NT2/D1 (cell line): ENCODE measurements around the gene CD300LD.

Experiments
- DNase-seq: peaks from one replicate; pipeline ENCODE4 v3.0.0-alpha.2; 2011; ENCODE audit warnings: low read depth, low spot score
- H3K27me3 ChIP-seq: 2 replicates; pipeline ENCODE4 v1.6.0; 2011; ENCODE audit warnings: mild to moderate bottlenecking; ENCODE audit not compliant: insufficient read length, insufficient read depth
- H3K36me3 ChIP-seq: 2 replicates; pipeline ENCODE4 v1.6.1; 2011; ENCODE audit warnings: mild to moderate bottlenecking, low read length, mixed read lengths; ENCODE audit not compliant: insufficient read depth, insufficient read length
- H3K4me1 ChIP-seq: 2 replicates; pipeline ENCODE4 v1.5.1; 2011; ENCODE audit not compliant: insufficient read depth, insufficient read length
- H3K4me3 ChIP-seq: 2 replicates; pipeline ENCODE4 v1.5.1; 2011; ENCODE audit warnings: low read depth; ENCODE audit not compliant: insufficient read length
- H3K9ac ChIP-seq: 2 replicates; pipeline ENCODE4 v1.6.0; 2011; ENCODE audit warnings: low read depth; ENCODE audit not compliant: insufficient read length
- H3K9me3 ChIP-seq: 2 replicates; pipeline ENCODE4 v1.5.1; 2011; ENCODE audit warnings: mild to moderate bottlenecking, low read length; ENCODE audit not compliant: insufficient read depth
- SUZ12 ChIP-seq: IDR thresholded peaks from 2 replicates; pipeline ENCODE4 v1.6.1; 2011; ENCODE audit not compliant: insufficient read length, insufficient read depth; ENCODE audit errors: extremely low read depth
- YY1 ChIP-seq: IDR thresholded peaks from 2 replicates; pipeline ENCODE4 v1.6.1; 2011; ENCODE audit not compliant: insufficient read length, insufficient read depth
- ZNF274 ChIP-seq: IDR thresholded peaks from 2 replicates; pipeline ENCODE4 v1.6.1; 2011; ENCODE audit warnings: mild to moderate bottlenecking, low read depth, low read length

Gene CD300LD

DNA sequence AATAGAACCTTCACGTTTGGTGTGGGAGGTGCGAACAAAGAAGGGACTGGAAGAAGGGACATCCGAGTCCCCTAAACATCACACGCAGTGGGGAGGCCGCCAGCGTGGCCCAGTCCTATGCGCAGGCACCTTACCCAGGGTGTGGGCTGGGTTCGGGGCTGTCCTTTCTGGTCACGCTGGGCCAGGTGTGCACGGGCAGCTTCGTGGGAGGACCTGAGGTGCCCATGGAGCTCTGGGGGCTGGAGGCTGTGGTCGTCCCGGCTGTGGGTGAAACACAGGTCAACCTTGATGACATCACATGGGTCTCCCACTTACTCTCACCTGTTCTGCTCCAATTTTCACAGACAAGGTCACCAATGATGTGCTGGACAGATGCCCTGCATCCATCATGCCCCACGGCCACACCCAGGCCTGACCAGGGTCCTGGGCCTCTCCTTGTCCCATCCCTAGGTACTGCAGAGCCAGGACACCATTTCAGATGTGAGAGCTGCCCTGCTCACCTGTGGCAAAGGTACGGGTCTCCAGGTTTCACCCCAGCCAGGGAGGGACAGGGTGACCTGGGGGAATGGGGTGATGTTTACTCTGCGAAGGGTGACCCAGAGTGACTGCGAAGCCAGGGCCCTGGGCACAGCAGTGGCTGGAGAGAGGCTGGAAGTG lies 49.2 kb downstream of the CD300LD start:
- no peak for DNase-seq
- TF ChIP-seq ZNF274, result no peak
- TF ChIP-seq YY1, result no peak
- no peak for TF ChIP-seq SUZ12

DNA sequence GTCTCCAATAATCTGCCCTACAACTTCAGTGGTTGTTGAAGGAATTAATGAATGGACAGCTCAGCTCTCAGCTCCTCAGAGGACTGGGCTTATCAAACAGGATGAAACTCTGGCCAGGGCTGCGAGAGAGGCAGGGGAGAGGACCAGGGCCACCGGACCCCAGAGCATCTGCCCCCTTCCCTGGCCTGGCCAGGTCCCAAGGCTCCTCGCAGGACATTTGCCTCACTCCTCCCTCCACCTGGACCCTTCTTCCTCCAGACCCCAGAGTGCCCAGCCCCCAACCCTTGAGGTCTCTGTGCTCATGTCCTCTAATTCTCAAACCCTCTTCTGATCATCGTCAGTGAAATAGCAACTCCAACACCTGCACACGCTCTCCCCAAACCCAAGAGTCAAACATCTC lies 49.9 kb downstream of the CD300LD start:
- DNase-seq, result no peak
- H3K36me3 ChIP-seq, result no peaks in the 10 kb centered on the region

More for the DNA sequence above, 49.2 kb downstream of the CD300LD start:
- Histone ChIP-seq H3K36me3 (no peaks in the 10 kb centered on the region), H3K27me3 (no peaks in the 10 kb centered on the region), H3K4me3 (no peak overlapping the region), H3K4me1 (no peaks in the 10 kb centered on the region), H3K9me3 (no peaks in the 10 kb centered on the region), H3K9ac (no peak overlapping the region)

DNA sequence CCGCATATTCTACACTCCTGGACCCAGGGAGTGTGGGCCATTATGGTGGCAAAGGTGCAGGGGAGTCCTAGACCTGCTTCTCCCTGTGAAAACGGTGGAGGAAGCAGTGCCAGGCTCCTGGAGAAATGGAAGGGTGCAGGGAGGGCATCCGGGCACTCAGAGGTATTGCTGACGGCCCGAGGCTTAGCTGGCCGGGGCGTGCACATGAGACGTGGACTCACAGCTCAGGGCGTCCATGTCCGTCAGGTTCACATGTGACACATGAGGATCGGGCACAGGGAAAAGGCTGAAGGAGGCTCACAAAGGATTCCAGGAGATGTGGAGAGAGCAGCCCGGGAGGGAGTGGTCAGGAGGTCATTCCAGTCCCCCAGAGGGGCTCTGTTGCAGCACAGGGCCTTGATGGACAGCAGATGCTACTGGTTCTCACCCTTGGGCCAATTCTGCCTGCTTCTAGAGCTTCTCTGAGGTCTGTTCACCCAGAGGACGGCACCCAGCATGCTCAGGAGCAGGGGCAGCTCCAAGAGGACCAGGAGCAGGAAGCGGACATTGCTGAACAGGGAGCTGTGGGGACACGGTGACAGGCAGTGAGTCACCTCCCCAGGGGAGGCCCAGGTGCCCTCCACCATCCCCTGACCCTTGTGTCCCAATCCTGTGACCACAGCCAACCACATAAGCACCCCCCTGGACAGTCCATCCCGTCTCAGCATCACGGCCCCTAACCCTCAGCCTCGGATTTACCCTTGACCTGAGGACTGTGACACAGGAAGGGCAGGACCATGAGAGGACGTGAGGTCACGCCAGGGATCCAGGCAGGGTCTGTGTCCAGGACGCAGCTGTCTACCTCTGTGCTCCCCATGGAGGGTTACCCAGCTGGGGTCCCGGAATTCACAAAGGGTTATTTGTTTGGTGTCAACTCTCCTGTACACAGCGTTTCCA lies 50.6 kb downstream of the CD300LD start:
- no peak for DNase-seq
- Histone ChIP-seq H3K9ac (no peak overlapping the region), H3K4me1 (no peaks in the 10 kb centered on the region), H3K36me3 (no peaks in the 10 kb centered on the region), H3K27me3 (no peaks in the 10 kb centered on the region), H3K9me3 (no peaks in the 10 kb centered on the region), H3K4me3 (no peak overlapping the region)
- no peak for TF ChIP-seq SUZ12
- no peak for TF ChIP-seq YY1
- TF ChIP-seq ZNF274, result no peak

More for the DNA sequence above, 49.9 kb downstream of the CD300LD start:
- H3K4me3 ChIP-seq, result no peak overlapping the region
- no peak overlapping the region for H3K9ac ChIP-seq
- H3K4me1 ChIP-seq, result no peaks in the 10 kb centered on the region
- H3K9me3 ChIP-seq, result no peaks in the 10 kb centered on the region
- no peaks in the 10 kb centered on the region for H3K27me3 ChIP-seq
- TF ChIP-seq ZNF274 (no peak), SUZ12 (no peak), YY1 (no peak)

DNA sequence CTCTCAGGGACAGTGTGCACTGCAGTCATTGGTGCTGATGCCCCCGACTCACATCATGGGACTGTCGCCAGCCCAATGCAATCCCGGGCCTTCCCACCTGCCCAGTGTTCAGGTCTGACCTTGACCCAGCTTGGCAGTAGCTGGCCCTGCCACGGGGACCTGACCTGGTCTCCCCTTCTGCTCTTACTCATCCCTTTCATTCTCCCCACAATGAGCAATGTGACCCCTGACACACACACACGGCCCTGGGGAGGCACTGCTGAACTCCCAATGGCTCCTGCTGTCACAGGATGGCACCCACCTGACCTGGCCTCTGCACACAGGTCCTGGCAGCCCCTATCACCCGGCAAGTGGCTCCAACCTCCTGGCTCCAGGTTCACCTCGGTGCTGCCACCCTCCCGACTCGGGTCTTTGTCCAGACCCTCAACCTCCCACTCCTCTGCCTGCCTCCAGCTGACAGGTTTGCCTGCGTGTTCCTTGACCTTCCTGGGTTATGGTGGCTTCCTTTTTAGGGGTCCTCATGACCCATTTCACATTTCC lies 52.7 kb downstream of the CD300LD start:
- H3K27me3 ChIP-seq, result no peaks in the 10 kb centered on the region
- TF ChIP-seq YY1 (no peak), SUZ12 (no peak), ZNF274 (no peak)
- H3K9ac ChIP-seq, result no peak overlapping the region
- peaks cover 8% of the 10 kb centered on the region; the same call in 1 of the 2 replicates for H3K9me3 ChIP-seq
- no peak for DNase-seq
- no peaks in the 10 kb centered on the region for H3K36me3 ChIP-seq
- H3K4me1 ChIP-seq, result no peaks in the 10 kb centered on the region
- H3K4me3 ChIP-seq, result no peak overlapping the region

DNA sequence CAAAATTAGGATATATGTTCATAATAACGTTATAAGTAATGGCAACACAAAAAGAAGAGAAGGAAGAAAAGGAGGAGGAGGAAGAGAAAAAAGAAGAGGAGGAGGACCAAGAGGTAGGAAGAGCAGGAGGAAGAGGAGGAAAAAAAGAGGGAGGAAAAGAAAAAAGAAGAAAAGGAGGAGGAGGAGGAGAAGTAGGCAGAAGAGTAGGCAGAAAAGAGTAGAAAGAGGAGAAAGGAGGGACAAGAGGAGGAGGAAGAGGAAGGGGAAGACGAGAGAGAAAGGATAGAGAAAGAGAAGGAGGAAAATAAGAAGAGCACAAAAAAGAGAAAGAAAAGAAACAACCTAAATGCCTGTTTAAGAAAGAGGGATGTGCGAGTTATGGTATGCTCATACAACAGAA lies 55.2 kb downstream of the CD300LD start:
- Histone ChIP-seq H3K36me3 (no peaks in the 10 kb centered on the region), H3K4me3 (no peak overlapping the region), H3K9ac (no peak overlapping the region), H3K27me3 (no peaks in the 10 kb centered on the region), H3K4me1 (no peaks in the 10 kb centered on the region), H3K9me3 (peaks cover 14% of the 10 kb centered on the region; the same call in 1 of the 2 replicates)
- TF ChIP-seq ZNF274 (no peak), SUZ12 (no peak), YY1 (no peak)
- DNase-seq, result no peak

DNA sequence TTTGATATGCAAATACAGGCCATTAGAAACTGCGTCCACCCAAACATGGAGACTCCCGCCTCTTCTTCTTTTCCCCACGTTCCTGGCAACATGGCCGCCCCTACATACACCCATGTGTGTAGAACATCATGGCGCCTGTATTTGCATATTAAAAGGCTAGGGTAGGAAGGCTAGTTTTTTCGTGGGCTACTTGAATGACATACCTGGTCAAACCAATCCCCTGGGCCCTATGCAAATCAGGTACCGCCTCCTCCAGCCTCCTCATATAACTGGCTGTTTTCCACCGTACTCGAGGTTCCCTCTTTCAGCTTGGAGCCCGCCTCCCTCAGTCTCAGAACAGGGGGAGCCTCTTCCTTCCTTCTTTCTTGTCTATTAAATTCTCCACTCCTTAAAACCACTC lies 60.0 kb downstream of the CD300LD start:
- H3K9me3 ChIP-seq, result peaks cover 14% of the 10 kb centered on the region; the same call in 1 of the 2 replicates
- H3K4me3 ChIP-seq, result peak overlapping the region; percentile 9
- H3K36me3 ChIP-seq, result no peaks in the 10 kb centered on the region
- TF ChIP-seq YY1 (peak; percentile 77), ZNF274 (no peak)
- no peaks in the 10 kb centered on the region for H3K27me3 ChIP-seq
- no peak overlapping the region for H3K9ac ChIP-seq
- no peaks in the 10 kb centered on the region for H3K4me1 ChIP-seq
- DNase-seq, result peak; percentile 76
